Astrocyte of the cerebellum (primary cell): ENCODE data around the gene ALKBH3.

Experiments
- DNase-seq: peaks from one replicate; pipeline ENCODE4 v3.0.0-alpha.2; 2011; ENCODE audit warnings: low read depth
- H3K4me3 ChIP-seq: 2 replicates; pipeline ENCODE4 v1.5.1; 2011; ENCODE audit warnings: mild to moderate bottlenecking, low read depth, low read length, moderate library complexity
- in situ Hi-C: cut with HindIII; loops from 2 replicates; pipeline ENCODE4 v1.10.0; 2017; ENCODE audit warnings: low sequenced_read_pairs
- TF ChIP-seq, protein P1 (sequence below): IDR thresholded peaks from 2 replicates; pipeline ENCODE4 v1.5.1; 2012; ENCODE audit warnings: low read length, low read depth, moderate library complexity, mild to moderate bottlenecking; ENCODE audit errors: missing control alignments

The ALKBH3 gene

DNA sequence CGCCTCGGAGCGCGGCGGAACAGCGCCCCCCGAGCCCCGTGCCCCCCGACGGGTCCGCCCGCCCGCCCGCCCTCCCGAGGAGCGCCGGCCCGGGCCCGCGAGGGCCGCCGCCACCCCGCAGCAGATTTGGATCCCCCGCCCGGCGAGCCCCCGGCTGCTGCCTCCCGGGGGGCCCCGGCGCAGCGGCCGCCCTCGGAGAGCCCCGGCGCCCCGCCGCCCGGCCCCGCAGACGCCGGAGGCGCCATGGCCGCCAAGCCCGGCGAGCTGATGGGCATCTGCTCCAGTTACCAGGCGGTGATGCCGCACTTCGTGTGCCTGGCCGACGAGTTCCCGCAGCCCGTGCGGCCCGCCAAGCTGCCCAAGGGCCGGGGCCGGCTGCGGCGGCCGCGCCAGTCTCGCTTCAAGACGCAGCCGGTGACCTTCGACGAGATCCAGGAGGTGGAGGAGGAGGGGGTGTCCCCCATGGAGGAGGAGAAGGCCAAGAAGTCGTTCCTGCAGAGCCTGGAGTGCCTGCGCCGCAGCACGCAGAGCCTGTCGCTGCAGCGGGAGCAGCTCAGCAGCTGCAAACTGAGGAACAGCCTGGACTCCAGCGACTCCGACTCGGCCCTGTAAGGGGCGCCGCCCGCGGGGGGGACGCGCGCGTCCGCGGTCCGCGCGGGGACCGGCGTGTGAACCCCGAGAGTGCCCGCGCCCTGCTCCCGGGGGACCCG lies 62.2 kb downstream of the ALKBH3 start:
- in situ Hi-C loops = no loop called here
- no peak for DNase-seq
- TF ChIP-seq, protein P1, sequence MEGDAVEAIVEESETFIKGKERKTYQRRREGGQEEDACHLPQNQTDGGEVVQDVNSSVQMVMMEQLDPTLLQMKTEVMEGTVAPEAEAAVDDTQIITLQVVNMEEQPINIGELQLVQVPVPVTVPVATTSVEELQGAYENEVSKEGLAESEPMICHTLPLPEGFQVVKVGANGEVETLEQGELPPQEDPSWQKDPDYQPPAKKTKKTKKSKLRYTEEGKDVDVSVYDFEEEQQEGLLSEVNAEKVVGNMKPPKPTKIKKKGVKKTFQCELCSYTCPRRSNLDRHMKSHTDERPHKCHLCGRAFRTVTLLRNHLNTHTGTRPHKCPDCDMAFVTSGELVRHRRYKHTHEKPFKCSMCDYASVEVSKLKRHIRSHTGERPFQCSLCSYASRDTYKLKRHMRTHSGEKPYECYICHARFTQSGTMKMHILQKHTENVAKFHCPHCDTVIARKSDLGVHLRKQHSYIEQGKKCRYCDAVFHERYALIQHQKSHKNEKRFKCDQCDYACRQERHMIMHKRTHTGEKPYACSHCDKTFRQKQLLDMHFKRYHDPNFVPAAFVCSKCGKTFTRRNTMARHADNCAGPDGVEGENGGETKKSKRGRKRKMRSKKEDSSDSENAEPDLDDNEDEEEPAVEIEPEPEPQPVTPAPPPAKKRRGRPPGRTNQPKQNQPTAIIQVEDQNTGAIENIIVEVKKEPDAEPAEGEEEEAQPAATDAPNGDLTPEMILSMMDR = no peak
- peak overlapping the region; percentile 50 for H3K4me3 ChIP-seq

DNA sequence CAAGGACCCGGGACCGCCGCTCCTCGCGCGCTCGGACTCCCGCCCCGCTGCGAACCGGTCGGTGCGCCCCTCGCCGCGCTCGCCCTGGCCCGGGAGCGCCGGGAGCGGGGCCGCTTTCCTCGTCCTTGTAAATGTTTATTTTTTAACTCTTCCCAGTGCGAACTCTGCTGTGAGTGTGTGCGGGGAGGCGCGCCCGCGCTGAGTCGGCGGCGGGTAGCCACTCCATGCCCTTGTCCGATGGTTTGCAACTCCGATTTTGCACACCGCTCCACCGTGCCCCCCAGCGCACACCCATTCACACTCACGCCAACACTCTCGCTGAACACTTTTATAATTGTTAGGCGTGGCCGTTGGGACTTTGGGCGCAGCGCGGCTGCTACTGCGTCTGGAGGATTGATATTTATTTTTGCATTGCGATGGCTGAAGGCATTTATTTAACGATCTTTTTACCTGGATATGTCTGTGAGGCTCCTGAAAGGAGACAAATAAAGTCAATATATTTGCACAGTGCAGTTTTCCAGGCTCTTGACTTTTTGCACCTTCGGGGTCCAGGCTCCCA lies 62.8 kb downstream of the ALKBH3 start:
- in situ Hi-C loops = no loop called here
- no peak for DNase-seq
- H3K4me3 ChIP-seq = peak overlapping the region; percentile 50

DNA sequence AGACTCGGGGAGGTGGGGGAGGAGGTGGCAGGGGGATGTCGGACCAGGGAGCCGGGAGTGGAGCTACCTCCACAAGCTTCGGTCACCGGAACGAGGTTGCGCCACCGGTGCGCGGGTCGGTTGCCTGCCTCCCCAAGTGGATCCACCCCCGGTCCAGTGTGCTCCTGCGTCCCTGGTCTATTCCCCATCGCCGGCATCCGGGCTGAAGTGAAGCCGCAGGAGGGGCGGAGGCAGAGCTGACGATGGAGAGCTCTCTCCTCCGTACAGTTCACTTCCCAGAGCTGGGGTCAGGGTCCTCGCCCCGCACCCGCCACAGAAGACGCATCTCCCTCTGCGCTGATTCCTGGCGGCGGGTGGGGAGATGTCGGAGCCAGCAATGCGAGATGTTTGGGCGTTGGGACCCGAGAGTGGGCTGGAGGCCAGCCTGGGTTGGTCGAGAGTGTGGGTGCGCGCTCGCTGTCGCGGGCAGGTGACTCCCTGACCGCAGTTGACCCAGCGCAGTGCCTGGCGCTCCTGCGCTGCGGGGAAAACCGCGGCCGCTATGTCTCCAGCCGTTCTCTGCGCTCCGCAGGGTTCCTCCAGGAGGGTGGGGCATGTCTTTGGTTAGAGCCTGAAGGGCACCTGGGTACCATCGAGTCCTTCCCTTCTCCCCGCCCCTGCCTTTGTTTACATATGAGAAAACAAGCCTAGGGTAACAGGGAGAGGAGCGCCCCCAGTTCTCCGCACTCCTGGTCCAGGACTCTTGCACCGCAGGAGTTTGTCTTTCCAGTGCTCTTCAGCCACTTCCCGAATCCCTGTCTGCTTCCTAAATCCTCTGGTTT lies 63.5 kb downstream of the ALKBH3 start:
- no peak for DNase-seq
- TF ChIP-seq, protein P1 = no peak
- H3K4me3 ChIP-seq = peak overlapping the region; percentile 50
- in situ Hi-C loops = no loop called here

More for the DNA sequence above, 62.8 kb downstream of the ALKBH3 start:
- TF ChIP-seq, protein P1 = no peak

DNA sequence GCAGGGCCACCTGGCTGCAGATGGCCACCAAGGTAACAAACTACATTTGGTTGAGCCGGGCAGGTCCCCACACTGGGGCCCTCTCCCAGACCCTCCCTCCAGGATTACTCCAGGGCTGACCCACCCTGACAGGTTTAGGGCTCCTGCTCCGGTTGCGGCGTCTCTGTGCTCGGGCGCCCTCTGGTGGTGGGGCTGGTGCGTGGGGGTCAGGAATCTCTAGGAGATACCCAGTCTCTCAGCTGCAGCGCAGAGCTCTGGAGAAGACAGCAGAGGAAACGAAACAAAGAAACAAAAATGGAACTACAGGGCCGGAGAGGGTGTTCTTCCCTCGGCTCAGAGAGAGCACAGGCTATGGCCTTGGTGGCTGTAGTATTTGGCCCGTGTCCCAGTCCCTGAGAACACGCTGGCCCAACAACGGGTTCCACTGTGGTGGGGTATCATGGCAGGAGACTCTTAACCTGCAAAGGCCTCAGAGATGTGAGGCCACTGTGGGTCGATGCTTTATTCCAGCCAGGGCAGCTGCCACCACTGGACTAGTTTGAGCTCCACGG lies 64.2 kb downstream of the ALKBH3 start:
- in situ Hi-C loops = no loop called here
- no peak for DNase-seq

DNA sequence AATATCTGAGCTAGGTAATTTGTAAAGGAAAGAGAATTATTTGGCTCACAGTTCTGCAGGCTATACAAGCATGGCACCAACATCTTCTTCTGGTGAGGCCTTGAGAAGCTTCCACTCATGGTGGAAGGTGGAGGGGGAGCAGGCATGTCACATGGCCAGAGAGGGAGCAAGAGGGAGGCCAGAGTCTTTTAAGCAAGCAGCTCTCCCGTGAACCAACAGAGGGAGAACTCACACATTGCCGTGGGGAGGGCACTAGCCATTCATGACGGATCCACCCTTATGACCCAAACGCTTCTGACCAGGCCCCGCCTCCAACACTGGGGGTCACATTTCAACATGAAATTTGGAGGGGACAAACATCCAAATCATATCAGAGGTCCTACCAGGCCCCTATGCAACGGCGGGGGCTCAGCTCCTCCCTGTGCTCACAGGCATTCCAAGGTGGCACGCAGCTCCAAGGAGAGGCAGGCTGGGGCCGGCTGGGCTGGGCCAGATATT lies 66.4 kb downstream of the ALKBH3 start:
- in situ Hi-C loops = no loop called here
- no peak for DNase-seq
- no peak overlapping the region for H3K4me3 ChIP-seq
- TF ChIP-seq, protein P1 = peak; percentile 39

More for the DNA sequence above, 64.2 kb downstream of the ALKBH3 start:
- TF ChIP-seq, protein P1 = peak; percentile 78
- H3K4me3 ChIP-seq = peak overlapping the region; percentile 50

DNA sequence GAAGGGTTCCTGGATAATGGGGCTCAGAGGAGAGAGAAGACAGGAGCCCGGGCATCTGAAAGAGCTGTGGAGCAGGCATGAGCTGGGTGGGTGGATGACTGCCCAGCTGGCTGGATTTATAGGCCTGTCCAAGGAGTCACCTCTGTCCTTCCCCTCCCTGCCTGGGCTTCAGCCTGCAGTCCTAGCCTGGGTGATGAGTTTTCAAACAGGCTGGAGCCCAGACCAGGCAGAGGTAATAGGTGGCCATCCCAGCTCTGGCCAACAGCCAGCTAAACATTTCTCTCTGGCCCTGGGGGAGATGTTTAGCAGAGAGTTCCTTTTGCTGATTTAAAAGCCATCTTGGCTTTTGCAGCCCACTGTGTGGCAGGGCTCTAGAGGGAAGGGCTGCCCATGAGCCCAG lies 67.2 kb downstream of the ALKBH3 start:
- in situ Hi-C loops = no loop called here
- no peak for DNase-seq
- H3K4me3 ChIP-seq = no peak overlapping the region
- TF ChIP-seq, protein P1 = no peak
